Breast epithelium (tissue), 4 donors: Measurements from ENCODE around the gene MLH1. TPM values are rescaled to one million over a fixed set of nuclear protein-coding genes. Genes with fewer than 3 reads are reported as not detected.

Source experiments
- DNase-seq, 2 donors: peaks; one replicate each; pipeline ENCODE4 v3.0.0-alpha.2; 2019; ENCODE audit warnings: low spot score in 2 of 2
- H3K27ac ChIP-seq, 2 donors: fragments of 200-600 bp; sonication (generic) in 1 of 2; one replicate each; pipeline ENCODE4 v1.5.1; 2016 to 2019; ENCODE audit warnings: mild to moderate bottlenecking in 1 of 2
- H3K27me3 ChIP-seq, 2 donors: fragments of 200-600 bp; sonication (generic) in 1 of 2; one replicate each; pipeline versions ENCODE4 v1.5.1 to v1.6.0; 2017 to 2019; ENCODE audit warnings: control low read depth in 1 of 2, mild to moderate bottlenecking in 1 of 2
- H3K36me3 ChIP-seq: fragments of 200-600 bp; one replicate; pipeline ENCODE4 v1.5.1; 2019
- H3K4me1 ChIP-seq, 2 donors: fragments of 200-600 bp; sonication (generic); one replicate each; pipeline ENCODE4 v1.5.1; 2016 to 2019; ENCODE audit warnings: control low read depth in 1 of 2
- H3K4me3 ChIP-seq, 3 donors: fragments of 200-600 bp; sonication (generic); 1 replicate in 2 of 3; 2 replicates in 1 of 3; pipeline ENCODE4 v1.5.1; 2016 to 2019; ENCODE audit warnings: mild to moderate bottlenecking in 3 of 3, moderate library complexity in 2 of 3
- H3K9me3 ChIP-seq, 2 donors: fragments of 200-600 bp; sonication (generic) in 1 of 2; one replicate each; pipeline ENCODE4 v1.5.1; 2016 to 2019; ENCODE audit warnings: control low read depth in 1 of 2
- CTCF ChIP-seq, 3 donors: fragments of 450-650 bp; IDR thresholded peaks; one replicate each; pipeline ENCODE4 v1.5.1; 2016 to 2017; ENCODE audit warnings: antibody characterized with exemption in 3 of 3, mild to moderate bottlenecking in 3 of 3, moderate library complexity in 3 of 3
- POLR2A ChIP-seq: fragments of 450-650 bp; IDR thresholded peaks from one replicate; pipeline ENCODE4 v1.6.1; 2016; ENCODE audit warnings: antibody characterized with exemption, mild to moderate bottlenecking, moderate library complexity
- POLR2AphosphoS5 ChIP-seq, 3 donors: sonication (generic); formaldehyde crosslinking; IDR thresholded peaks; one replicate each; pipeline ENCODE4 v1.6.1; 2017; ENCODE audit warnings: antibody characterized with exemption in 3 of 3
- intact Hi-C: fragments of 100-400 bp; cut with DNase I; formaldehyde crosslinking; loops from one replicate; pipeline ENCODE4 v1.15.1; 2023; ENCODE audit warnings: low total_unique reads
- total RNA-seq, 3 donors: library from RNA; depleted of rRNA; stranded (reverse); fragments of >200 nt; gene quantifications; one replicate each; pipeline ENCODE4 v1.1.0, GENCODE V29; 2016

MLH1 gene
- total RNA-seq, 3 donors from 2014 or later, result 31.2 to 54.4 (median 48.4) TPM

- TF ChIP-seq POLR2AphosphoS5 (IDR thresholded peaks at IDR 0.05), result no peak
- no peak for TF ChIP-seq CTCF (IDR thresholded peaks at IDR 0.05)
- TF ChIP-seq POLR2A, result no peak
Observed at GRCh38 chr3:37086918-37087317, 93.6 kb downstream of the MLH1 start.

GRCh38 chr3:37087870-37088269 is 94.6 kb downstream of the MLH1 start:
- Histone ChIP-seq H3K4me1 (no peaks in the 10 kb centered on the region), H3K27ac (no peak overlapping the region), H3K36me3 (no peaks in the 10 kb centered on the region), H3K4me3 (no peak overlapping the region), H3K9me3 (no peaks in the 10 kb centered on the region), H3K27me3 (no peaks in the 10 kb centered on the region)
- TF ChIP-seq POLR2AphosphoS5 (IDR thresholded peaks at IDR 0.05), result no peak
- TF ChIP-seq CTCF (IDR thresholded peaks at IDR 0.05), result no peak
- no peak for TF ChIP-seq POLR2A
- no peak for DNase-seq
- intact Hi-C loops, result no loop called here

More at GRCh38 chr3:37086918-37087317, 93.6 kb downstream of the MLH1 start:
- H3K9me3 ChIP-seq, result no peaks in the 10 kb centered on the region
- no peak overlapping the region for H3K27ac ChIP-seq
- intact Hi-C loops, result no loop called here
- no peaks in the 10 kb centered on the region for H3K27me3 ChIP-seq
- H3K4me3 ChIP-seq, result no peak overlapping the region
- H3K36me3 ChIP-seq, result no peaks in the 10 kb centered on the region
- DNase-seq, result no peak
- H3K4me1 ChIP-seq, result no peaks in the 10 kb centered on the region

GRCh38 chr3:37092484-37092883 is 99.2 kb downstream of the MLH1 start:
- Histone ChIP-seq H3K36me3 (no peaks in the 10 kb centered on the region), H3K27me3 (no peaks in the 10 kb centered on the region), H3K4me1 (no peaks in the 10 kb centered on the region), H3K4me3 (no peak overlapping the region), H3K9me3 (no peaks in the 10 kb centered on the region), H3K27ac (no peak overlapping the region)
- DNase-seq, result no peak
- intact Hi-C loops, result no loop called here
- no peak for TF ChIP-seq POLR2A
- no peak for TF ChIP-seq CTCF (IDR thresholded peaks at IDR 0.05)
- no peak for TF ChIP-seq POLR2AphosphoS5 (IDR thresholded peaks at IDR 0.05)

- TF ChIP-seq CTCF (IDR thresholded peaks at IDR 0.05), result no peak
- TF ChIP-seq POLR2A, result no peak
- TF ChIP-seq POLR2AphosphoS5 (IDR thresholded peaks at IDR 0.05), result no peak
- Histone ChIP-seq H3K27ac (no peak overlapping the region), H3K27me3 (no peaks in the 10 kb centered on the region), H3K9me3 (no peaks in the 10 kb centered on the region), H3K36me3 (no peaks in the 10 kb centered on the region), H3K4me1 (no peaks in the 10 kb centered on the region), H3K4me3 (no peak overlapping the region)
- intact Hi-C loops, result no loop called here
- DNase-seq, result no peak
Observed at GRCh38 chr3:37093481-37093880, 100.2 kb downstream of the MLH1 start.

GRCh38 chr3:37094636-37095035 is 101.3 kb downstream of the MLH1 start:
- Histone ChIP-seq H3K27me3 (no peaks in the 10 kb centered on the region), H3K27ac (no peak overlapping the region), H3K4me3 (no peak overlapping the region), H3K4me1 (no peaks in the 10 kb centered on the region), H3K36me3 (no peaks in the 10 kb centered on the region), H3K9me3 (no peaks in the 10 kb centered on the region)
- no peak for TF ChIP-seq POLR2A
- TF ChIP-seq POLR2AphosphoS5 (IDR thresholded peaks at IDR 0.05), result no peak
- no peak for TF ChIP-seq CTCF (IDR thresholded peaks at IDR 0.05)
- no peak for DNase-seq
- intact Hi-C loops, result no loop called here
